K562 treated with DMSO at 1 percent for 48 hours (cell line): ENCODE measurements around the gene UNC5C. TPM values are rescaled to one million over a fixed set of nuclear protein-coding genes. Genes with fewer than 3 reads are reported as not detected.

ENCODE experiments used
- total RNA-seq: library from RNA; unstranded; fragments of 300-600 nt; gene quantifications from 2 replicates; pipeline ENCODE4 v1.2.3, GENCODE V29; 2022; ENCODE audit warnings: low replicate concordance; ENCODE audit errors: extremely low read depth

Gene UNC5C
- not detected in 2 replicates for total RNA-seq

GRCh38 chr4:95548738-95549245, at the start of gene UNC5C:
Gene UNC5C (minus strand): TSS chr4:95548973.

